HCT116 (cell line): ENCODE results near the gene CPLX3.

Source experiments
- CEBPB ChIP-seq: IDR thresholded peaks from 2 replicates; pipeline ENCODE4 v1.6.1; 2012; ENCODE audit warnings: low read depth
- CTCF ChIP-seq, 3 experiments: fragments of 200-600 bp in 1 of 3; sonication (generic) in 1 of 3; IDR thresholded peaks in 2 of 3; conservative IDR thresholded peaks in 1 of 3; 2 replicates each; pipeline ENCODE4 v1.5.1; 2012 to 2017; ENCODE audit warnings: low read depth in 2 of 3, low read length in 2 of 3, antibody characterized with exemption in 1 of 3, borderline replicate concordance in 1 of 3, control low read depth in 1 of 3, mild to moderate bottlenecking in 1 of 3, mixed read lengths in 1 of 3, mixed run types in 1 of 3, moderate library complexity in 1 of 3; ENCODE audit not compliant: insufficient read depth in 1 of 3
- EZH2phosphoT487 ChIP-seq: fragments of 200-600 bp; IDR thresholded peaks from 2 replicates; pipeline ENCODE4 v1.6.1; 2018; ENCODE audit warnings: antibody characterized with exemption, borderline replicate concordance
- MAX ChIP-seq: IDR thresholded peaks from 2 replicates; pipeline ENCODE4 v1.6.1; 2012
- POLR2A ChIP-seq: IDR thresholded peaks from 2 replicates; pipeline ENCODE4 v1.7.0; 2011; ENCODE audit warnings: borderline replicate concordance; ENCODE audit not compliant: insufficient read depth, insufficient read length; ENCODE audit errors: extremely low read depth
- POLR2AphosphoS5 ChIP-seq: IDR thresholded peaks from 2 replicates; pipeline ENCODE4 v1.6.1; 2011; ENCODE audit warnings: mild to moderate bottlenecking, low read depth, low read length, moderate library complexity
- TCF7L2 ChIP-seq: IDR thresholded peaks from 2 replicates; pipeline ENCODE4 v1.7.0; 2011; ENCODE audit warnings: borderline replicate concordance, inconsistent platforms; ENCODE audit not compliant: insufficient read depth, insufficient read length; ENCODE audit errors: extremely low read depth
- ZFX ChIP-seq: fragments of 450-650 bp; IDR thresholded peaks from 2 replicates; pipeline ENCODE4 v1.6.1; 2017
- TF ChIP-seq, protein P1 (sequence below): IDR thresholded peaks from 2 replicates; pipeline ENCODE4 v1.6.1; 2011; ENCODE audit warnings: mild to moderate bottlenecking, low read length, moderate library complexity; ENCODE audit not compliant: insufficient replicate concordance; ENCODE audit errors: extremely low read depth

- TF ChIP-seq CTCF (IDR thresholded peaks at IDR 0.05 in 2 of 3, conservative IDR thresholded peaks at IDR 0.05 in 1 of 3; ENCODE audit: borderline replicate concordance in 1 of 3, insufficient read depth in 1 of 3, low read depth in 2 of 3, low read length in 2 of 3): no peak
- TF ChIP-seq ZFX: no peak
- TF ChIP-seq POLR2AphosphoS5: no peak
- no peak for TF ChIP-seq EZH2phosphoT487
- TF ChIP-seq POLR2A: no peak
- no peak for TF ChIP-seq MAX
- no peak for TF ChIP-seq CEBPB
- TF ChIP-seq, protein P1, sequence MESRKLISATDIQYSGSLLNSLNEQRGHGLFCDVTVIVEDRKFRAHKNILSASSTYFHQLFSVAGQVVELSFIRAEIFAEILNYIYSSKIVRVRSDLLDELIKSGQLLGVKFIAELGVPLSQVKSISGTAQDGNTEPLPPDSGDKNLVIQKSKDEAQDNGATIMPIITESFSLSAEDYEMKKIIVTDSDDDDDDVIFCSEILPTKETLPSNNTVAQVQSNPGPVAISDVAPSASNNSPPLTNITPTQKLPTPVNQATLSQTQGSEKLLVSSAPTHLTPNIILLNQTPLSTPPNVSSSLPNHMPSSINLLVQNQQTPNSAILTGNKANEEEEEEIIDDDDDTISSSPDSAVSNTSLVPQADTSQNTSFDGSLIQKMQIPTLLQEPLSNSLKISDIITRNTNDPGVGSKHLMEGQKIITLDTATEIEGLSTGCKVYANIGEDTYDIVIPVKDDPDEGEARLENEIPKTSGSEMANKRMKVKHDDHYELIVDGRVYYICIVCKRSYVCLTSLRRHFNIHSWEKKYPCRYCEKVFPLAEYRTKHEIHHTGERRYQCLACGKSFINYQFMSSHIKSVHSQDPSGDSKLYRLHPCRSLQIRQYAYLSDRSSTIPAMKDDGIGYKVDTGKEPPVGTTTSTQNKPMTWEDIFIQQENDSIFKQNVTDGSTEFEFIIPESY: no peak
- no peak for TF ChIP-seq TCF7L2
Observed at GRCh38 chr15:74863239-74864056, 37.0 kb downstream of the CPLX3 start.
